GM10266 (cell line): ENCODE measurements around the gene XIAP.
A peak's percentile ranks its signal among the peaks of the same experiment; 100 is the strongest.
"Not testable (repeated sequence)": the region's sequence is repeated elsewhere in the genome, so short reads cannot be mapped to it uniquely, and the experiment has no call there.

Experiments used
- DNase-seq: peaks from one replicate; pipeline ENCODE4 v3.0.0; 2012; ENCODE audit errors: extremely low spot score
- CTCF ChIP-seq: IDR thresholded peaks from 2 replicates; pipeline ENCODE4 v1.5.1; 2012; ENCODE audit warnings: mild to moderate bottlenecking, low read depth; ENCODE audit not compliant: control insufficient read depth, insufficient read depth; ENCODE audit errors: missing control alignments

XIAP gene

GRCh38 chrX:123833387-123833786 lies 26.5 kb upstream of the XIAP start:
- peak; percentile 39 for DNase-seq
- peak; percentile 63 for TF ChIP-seq CTCF

- TF ChIP-seq CTCF, result no peak
- DNase-seq, result no peak
Observed at GRCh38 chrX:123834116-123834515, 25.7 kb upstream of the XIAP start.

- no peak for DNase-seq
- no peak for TF ChIP-seq CTCF
Observed at GRCh38 chrX:123835661-123836371, 24.0 kb upstream of the XIAP start.

- DNase-seq, result not testable (repeated sequence)
Observed at GRCh38 chrX:123845129-123845528, 14.7 kb upstream of the XIAP start.

GRCh38 chrX:123846577-123847038 lies 13.2 kb upstream of the XIAP start:
- DNase-seq, result no peak

GRCh38 chrX:123847056-123847455 lies 12.8 kb upstream of the XIAP start:
- TF ChIP-seq CTCF, result no peak

More at GRCh38 chrX:123846577-123847038, 13.2 kb upstream of the XIAP start:
- no peak for TF ChIP-seq CTCF

GRCh38 chrX:123849096-123849495 lies 10.8 kb upstream of the XIAP start:
- no peak for DNase-seq
- TF ChIP-seq CTCF, result no peak

More at GRCh38 chrX:123847056-123847455, 12.8 kb upstream of the XIAP start:
- DNase-seq, result no peak

- not testable (repeated sequence) for DNase-seq
Observed at GRCh38 chrX:123849906-123850305, 9.9 kb upstream of the XIAP start.
